GM12878 (cell line): ENCODE data around the gene ELAVL2. TPM values are rescaled to one million over a fixed set of nuclear protein-coding genes. Genes with fewer than 3 reads are reported as not detected.

Experiments used
- ATAC-seq: fragments of 200-7000 bp; cut with Tn5 transposase; 3 replicates; pipeline ENCODE4 v1.9.1; 2020; ENCODE audit warnings: mild to moderate bottlenecking, moderate library complexity
- BruUV-seq: library from RNA; stranded (reverse); fragments of 400-500 nt; replicated peaks from 2 replicates; lab custom pipeline; 2021; lab: Mats Ljungman, UMichigan
- CTCF ChIA-PET: fragments of 300-600 bp; sonication (Branson Sonifier 250); formaldehyde crosslinking; extraction: SDS; loops from one replicate; lab custom pipeline; 2021; ENCODE audit warnings: inconsistent platforms; lab: Yijun Ruan, JAX
- POLR2A ChIA-PET: fragments of 350-600 bp; formaldehyde crosslinking; extraction: SDS; loops from one replicate; lab custom pipeline; 2021; ENCODE audit warnings: inconsistent platforms; lab: Charles Lee
- RAD21 ChIA-PET: fragments of 300-600 bp; sonication (Branson Sonifier 250); formaldehyde crosslinking; loops from one replicate; lab custom pipeline; 2023; ENCODE audit warnings: antibody characterized with exemption; ENCODE audit not compliant: unreplicated experiment; lab: Charles Lee
- SMC1A ChIA-PET: fragments of 300-600 bp; sonication (Branson Sonifier 250); formaldehyde crosslinking; loops from one replicate; lab custom pipeline; 2023; ENCODE audit not compliant: unreplicated experiment, uncharacterized antibody; lab: Charles Lee
- DNase-seq: peaks from one replicate; pipeline ENCODE4 v3.0.0-alpha.2; 2011; ENCODE audit warnings: low read depth, low spot score
- FAIRE-seq: peaks from 3 replicates; lab custom pipeline; 2011; peaks lifted over from hg19 to GRCh38; lab: Jason Lieb, UNC
- H2AFZ ChIP-seq: 2 replicates; pipeline ENCODE4 v1.6.0; 2011; ENCODE audit warnings: low read depth, low read length, control low read depth; ENCODE audit not compliant: control insufficient read depth
- H3K27ac ChIP-seq: 2 replicates; pipeline ENCODE4 v1.5.1; 2011; ENCODE audit warnings: control low read depth; ENCODE audit not compliant: control insufficient read depth, insufficient read depth
- H3K27me3 ChIP-seq, 2 experiments: replicated peaks in 1 of 2; 2 replicates each; pipeline versions ENCODE4 v1.6.0 to v1.6.1; 2011; ENCODE audit warnings: low read length in 1 of 2; ENCODE audit not compliant: control insufficient read depth in 2 of 2, insufficient read depth in 2 of 2
- H3K36me3 ChIP-seq, 2 experiments: 2 replicates each; pipeline ENCODE4 v1.5.1; 2011; ENCODE audit warnings: low read length in 1 of 2; ENCODE audit not compliant: control insufficient read depth in 2 of 2, insufficient read depth in 2 of 2
- H3K4me1 ChIP-seq: 2 replicates; pipeline ENCODE4 v1.6.1; 2011; ENCODE audit warnings: mild to moderate bottlenecking, low read length, moderate library complexity, mixed read lengths; ENCODE audit not compliant: control insufficient read depth, insufficient read depth
- H3K4me2 ChIP-seq: 2 replicates; pipeline ENCODE4 v1.6.0; 2011; ENCODE audit warnings: control low read depth; ENCODE audit not compliant: control insufficient read depth, insufficient read depth
- H3K4me3 ChIP-seq: fragments of 200-600 bp; sonication (generic); 2 replicates; pipeline ENCODE4 v1.5.1; 2016
- H3K79me2 ChIP-seq: 2 replicates; pipeline ENCODE4 v1.6.0; 2011; ENCODE audit warnings: low read length; ENCODE audit not compliant: control insufficient read depth, insufficient read depth
- H3K9ac ChIP-seq: 2 replicates; pipeline ENCODE4 v1.8.0; 2011; ENCODE audit warnings: low read length, control low read depth, mixed read lengths; ENCODE audit not compliant: control insufficient read depth, insufficient read depth
- H3K9me3 ChIP-seq: replicated peaks from 3 replicates; pipeline ENCODE4 v1.5.1; 2011; ENCODE audit warnings: mild to moderate bottlenecking, low read length; ENCODE audit not compliant: control insufficient read depth, insufficient read depth
- H4K20me1 ChIP-seq: 2 replicates; pipeline ENCODE4 v1.6.0; 2011; ENCODE audit not compliant: control insufficient read depth, insufficient read depth
- EED ChIP-seq: sonication (generic); IDR thresholded peaks from 2 replicates; pipeline ENCODE4 v1.6.1; 2016; ENCODE audit warnings: antibody characterized with exemption, low read depth
- ETV6 ChIP-seq, 2 experiments: fragments of 450-650 bp in 1 of 2; IDR thresholded peaks in 1 of 2; conservative IDR thresholded peaks in 1 of 2; 2 replicates each; pipeline ENCODE4 v1.6.1; 2014; ENCODE audit warnings: antibody characterized with exemption in 1 of 2, borderline replicate concordance in 1 of 2, low read depth in 1 of 2, mild to moderate bottlenecking in 1 of 2, moderate library complexity in 1 of 2
- EZH2 ChIP-seq: IDR thresholded peaks from 2 replicates; pipeline ENCODE4 v1.6.1; 2012; ENCODE audit warnings: low read depth, mild to moderate bottlenecking, control low read depth, inconsistent platforms, low read length, borderline replicate concordance; ENCODE audit not compliant: control insufficient read depth
- FOXK2 ChIP-seq: fragments of 450-650 bp; IDR thresholded peaks from 2 replicates; pipeline ENCODE4 v1.6.1; 2017; ENCODE audit warnings: mild to moderate bottlenecking, moderate library complexity
- HDGF ChIP-seq: fragments of 450-650 bp; IDR thresholded peaks from 2 replicates; pipeline ENCODE4 v1.6.1; 2016; ENCODE audit warnings: antibody characterized with exemption
- IKZF2 ChIP-seq, 2 experiments: fragments of 450-650 bp; IDR thresholded peaks; 2 replicates each; pipeline ENCODE4 v1.6.1; 2017; ENCODE audit warnings: mild to moderate bottlenecking in 2 of 2, moderate library complexity in 2 of 2
- KAT2A ChIP-seq: conservative IDR thresholded peaks from 2 replicates; pipeline ENCODE4 v1.6.1; 2011; ENCODE audit warnings: low read depth, low read length; ENCODE audit not compliant: control insufficient read depth
- MYC ChIP-seq: IDR thresholded peaks from 2 replicates; pipeline ENCODE4 v1.6.1; 2011; ENCODE audit warnings: mild to moderate bottlenecking, low read length, moderate library complexity, inconsistent platforms; ENCODE audit not compliant: insufficient read depth, insufficient replicate concordance, insufficient read length, severe bottlenecking
- POLR2A ChIP-seq: IDR thresholded peaks from 2 replicates; pipeline ENCODE4 v1.6.1; 2011; ENCODE audit warnings: low read depth, mild to moderate bottlenecking, low read length
- RCOR1 ChIP-seq: conservative IDR thresholded peaks from 2 replicates; pipeline ENCODE4 v1.6.1; 2012; ENCODE audit warnings: low read depth, low read length, improper control_type of control experiment
- SRF ChIP-seq, 2 experiments: IDR thresholded peaks; 2 replicates each; pipeline ENCODE4 v1.6.1; 2011; ENCODE audit warnings: low read depth in 2 of 2, low read length in 2 of 2, mild to moderate bottlenecking in 1 of 2, moderate library complexity in 1 of 2
- TCF3 ChIP-seq: IDR thresholded peaks from 2 replicates; pipeline ENCODE4 v1.6.1; 2012; ENCODE audit warnings: low read depth, mild to moderate bottlenecking, low read length, borderline replicate concordance; ENCODE audit not compliant: insufficient read depth
- ZNF622 ChIP-seq: fragments of 450-650 bp; IDR thresholded peaks from 2 replicates; pipeline ENCODE4 v1.6.1; 2017; ENCODE audit warnings: mild to moderate bottlenecking, inconsistent platforms
- ZZZ3 ChIP-seq: IDR thresholded peaks from 2 replicates; pipeline ENCODE4 v1.6.1; 2011; ENCODE audit warnings: low read depth; ENCODE audit not compliant: control insufficient read depth, insufficient read length
- WGBS: methylation state at CpG from one replicate; pipeline ENCODE4 v1.1.6; 2016; ENCODE audit warnings: low lambda C conversion rate; ENCODE audit not compliant: insufficient replicate concordance, insufficient coverage; ENCODE audit errors: missing lambda C conversion rate; 5-methylcytosine and 5-hydroxymethylcytosine counted together
- in situ Hi-C: fragments of 300-500 bp; cut with MboI; formaldehyde crosslinking; loops from 9 replicates; pipeline ENCODE4 v1.14.3; 2018; ENCODE audit warnings: mixed read lengths
- intact Hi-C: fragments of 100-400 bp; cut with micrococcal nuclease; formaldehyde crosslinking; loops from one replicate; pipeline ENCODE4 v1.14.2; 2022; ENCODE audit not compliant: unreplicated experiment
- polyA plus RNA-seq, 11 experiments: library from polyadenylated mRNA; depleted of rRNA in 4 of 11; unstranded in 6 of 11; stranded (reverse) in 5 of 11; fragments of >200 nt; fragmentation: Nextera tagmentation in 4 of 11; fragmentation: Illumina TruSeq in 1 of 11; extraction: Ambion mirVana in 4 of 11; extraction: Trizol in 1 of 11; gene quantifications; 1 replicate in 1 of 11; 2 replicates in 10 of 11; pipeline versions ENCODE4 v1.2.1 to v1.2.3, GENCODE V29; 2011 to 2016; ENCODE audit warnings: inconsistent platforms in 2 of 11, missing spikeins in 2 of 11, low read depth in 1 of 11
- total RNA-seq, 4 experiments: library from RNA; depleted of rRNA in 3 of 4; stranded (reverse); fragments of >200 nt in 3 of 4; fragmentation: Illumina TruSeq in 1 of 4; extraction: Trizol in 1 of 4; gene quantifications; 2 replicates each; pipeline versions ENCODE4 v1.2.1 to v1.2.3, GENCODE V29; 2013 to 2021
- TF ChIP-seq, protein P1 (sequence below): fragments of 450-650 bp; IDR thresholded peaks from 2 replicates; pipeline ENCODE4 v1.6.1; 2014; ENCODE audit warnings: mild to moderate bottlenecking
- TF ChIP-seq, protein P2 (sequence below): fragments of 450-650 bp; IDR thresholded peaks from 2 replicates; pipeline ENCODE4 v1.6.1; 2017; ENCODE audit warnings: mild to moderate bottlenecking, moderate library complexity
- TF ChIP-seq, protein P3 (sequence below): fragments of 450-650 bp; conservative IDR thresholded peaks from 2 replicates; pipeline ENCODE4 v1.6.1; 2017; ENCODE audit warnings: mild to moderate bottlenecking, moderate library complexity

ELAVL2 gene
- total and polyA plus RNA-seq, 10 of the 15 experiments (the other 5 are each of a cell fraction or from before 2014, with no cell fraction given), result 0.24 to 2.6 (median 0.76) TPM

DNA sequence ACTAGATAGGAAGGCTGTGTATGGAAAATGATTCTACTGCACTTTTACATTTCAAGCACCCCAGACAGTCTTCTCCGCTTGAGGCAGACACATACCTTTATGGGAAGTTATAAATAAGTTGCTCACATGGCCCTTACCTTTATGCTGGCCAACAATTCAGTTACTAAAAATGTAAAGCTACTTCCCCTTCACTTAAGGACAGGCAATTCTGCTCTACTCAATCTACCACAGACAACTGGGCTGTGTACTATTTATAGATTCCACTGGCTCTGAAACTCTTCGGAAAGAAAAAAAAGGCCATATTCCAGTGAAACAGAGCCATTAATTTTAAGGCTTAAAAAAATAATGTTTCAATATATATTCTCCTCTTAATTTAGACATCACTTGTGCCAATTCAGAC is 59.4 kb downstream of the ELAVL2 start:
- POLR2A ChIA-PET, result interaction anchor here (1.0 kb wide), 1 partner anchor 28 kb away, joined by 4 read pairs; no protein-coding TSS in a partner anchor
- TF ChIP-seq HDGF, result no peak
- no peak for TF ChIP-seq EED
- TF ChIP-seq, protein P1, sequence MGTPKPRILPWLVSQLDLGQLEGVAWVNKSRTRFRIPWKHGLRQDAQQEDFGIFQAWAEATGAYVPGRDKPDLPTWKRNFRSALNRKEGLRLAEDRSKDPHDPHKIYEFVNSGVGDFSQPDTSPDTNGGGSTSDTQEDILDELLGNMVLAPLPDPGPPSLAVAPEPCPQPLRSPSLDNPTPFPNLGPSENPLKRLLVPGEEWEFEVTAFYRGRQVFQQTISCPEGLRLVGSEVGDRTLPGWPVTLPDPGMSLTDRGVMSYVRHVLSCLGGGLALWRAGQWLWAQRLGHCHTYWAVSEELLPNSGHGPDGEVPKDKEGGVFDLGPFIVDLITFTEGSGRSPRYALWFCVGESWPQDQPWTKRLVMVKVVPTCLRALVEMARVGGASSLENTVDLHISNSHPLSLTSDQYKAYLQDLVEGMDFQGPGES, result no peak
- TF ChIP-seq POLR2A, result no peak
- TF ChIP-seq KAT2A, result no peak
- no peak for TF ChIP-seq ZZZ3
- TF ChIP-seq, protein P2, sequence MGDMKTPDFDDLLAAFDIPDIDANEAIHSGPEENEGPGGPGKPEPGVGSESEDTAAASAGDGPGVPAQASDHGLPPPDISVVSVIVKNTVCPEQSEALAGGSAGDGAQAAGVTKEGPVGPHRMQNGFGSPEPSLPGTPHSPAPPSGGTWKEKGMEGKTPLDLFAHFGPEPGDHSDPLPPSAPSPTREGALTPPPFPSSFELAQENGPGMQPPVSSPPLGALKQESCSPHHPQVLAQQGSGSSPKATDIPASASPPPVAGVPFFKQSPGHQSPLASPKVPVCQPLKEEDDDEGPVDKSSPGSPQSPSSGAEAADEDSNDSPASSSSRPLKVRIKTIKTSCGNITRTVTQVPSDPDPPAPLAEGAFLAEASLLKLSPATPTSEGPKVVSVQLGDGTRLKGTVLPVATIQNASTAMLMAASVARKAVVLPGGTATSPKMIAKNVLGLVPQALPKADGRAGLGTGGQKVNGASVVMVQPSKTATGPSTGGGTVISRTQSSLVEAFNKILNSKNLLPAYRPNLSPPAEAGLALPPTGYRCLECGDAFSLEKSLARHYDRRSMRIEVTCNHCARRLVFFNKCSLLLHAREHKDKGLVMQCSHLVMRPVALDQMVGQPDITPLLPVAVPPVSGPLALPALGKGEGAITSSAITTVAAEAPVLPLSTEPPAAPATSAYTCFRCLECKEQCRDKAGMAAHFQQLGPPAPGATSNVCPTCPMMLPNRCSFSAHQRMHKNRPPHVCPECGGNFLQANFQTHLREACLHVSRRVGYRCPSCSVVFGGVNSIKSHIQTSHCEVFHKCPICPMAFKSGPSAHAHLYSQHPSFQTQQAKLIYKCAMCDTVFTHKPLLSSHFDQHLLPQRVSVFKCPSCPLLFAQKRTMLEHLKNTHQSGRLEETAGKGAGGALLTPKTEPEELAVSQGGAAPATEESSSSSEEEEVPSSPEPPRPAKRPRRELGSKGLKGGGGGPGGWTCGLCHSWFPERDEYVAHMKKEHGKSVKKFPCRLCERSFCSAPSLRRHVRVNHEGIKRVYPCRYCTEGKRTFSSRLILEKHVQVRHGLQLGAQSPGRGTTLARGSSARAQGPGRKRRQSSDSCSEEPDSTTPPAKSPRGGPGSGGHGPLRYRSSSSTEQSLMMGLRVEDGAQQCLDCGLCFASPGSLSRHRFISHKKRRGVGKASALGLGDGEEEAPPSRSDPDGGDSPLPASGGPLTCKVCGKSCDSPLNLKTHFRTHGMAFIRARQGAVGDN, result no peak
- no peak for TF ChIP-seq FOXK2
- TF ChIP-seq SRF (IDR thresholded peaks at IDR 0.05; ENCODE audit: low read depth in 2 of 2, low read length in 2 of 2), result no peak
- TF ChIP-seq MYC, result no peak
- no peak for TF ChIP-seq IKZF2 (IDR thresholded peaks at IDR 0.05)
- TF ChIP-seq RCOR1, result no peak
- TF ChIP-seq, protein P3, sequence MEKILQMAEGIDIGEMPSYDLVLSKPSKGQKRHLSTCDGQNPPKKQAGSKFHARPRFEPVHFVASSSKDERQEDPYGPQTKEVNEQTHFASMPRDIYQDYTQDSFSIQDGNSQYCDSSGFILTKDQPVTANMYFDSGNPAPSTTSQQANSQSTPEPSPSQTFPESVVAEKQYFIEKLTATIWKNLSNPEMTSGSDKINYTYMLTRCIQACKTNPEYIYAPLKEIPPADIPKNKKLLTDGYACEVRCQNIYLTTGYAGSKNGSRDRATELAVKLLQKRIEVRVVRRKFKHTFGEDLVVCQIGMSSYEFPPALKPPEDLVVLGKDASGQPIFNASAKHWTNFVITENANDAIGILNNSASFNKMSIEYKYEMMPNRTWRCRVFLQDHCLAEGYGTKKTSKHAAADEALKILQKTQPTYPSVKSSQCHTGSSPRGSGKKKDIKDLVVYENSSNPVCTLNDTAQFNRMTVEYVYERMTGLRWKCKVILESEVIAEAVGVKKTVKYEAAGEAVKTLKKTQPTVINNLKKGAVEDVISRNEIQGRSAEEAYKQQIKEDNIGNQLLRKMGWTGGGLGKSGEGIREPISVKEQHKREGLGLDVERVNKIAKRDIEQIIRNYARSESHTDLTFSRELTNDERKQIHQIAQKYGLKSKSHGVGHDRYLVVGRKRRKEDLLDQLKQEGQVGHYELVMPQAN, result no peak
- no peak for TF ChIP-seq EZH2
- no peak for TF ChIP-seq TCF3
- TF ChIP-seq ETV6 (conservative IDR thresholded peaks at IDR 0.05 in 1 of 2, IDR thresholded peaks at IDR 0.05 in 1 of 2; ENCODE audit: borderline replicate concordance in 1 of 2, low read depth in 1 of 2), result no peak
- TF ChIP-seq ZNF622, result no peak

More for the DNA sequence above, 59.4 kb downstream of the ELAVL2 start:
- Histone ChIP-seq H2AFZ (no peak overlapping the region), H3K79me2 (no peaks in the 10 kb centered on the region), H3K4me2 (no peak overlapping the region), H3K27me3 (no peaks in the 10 kb centered on the region), H3K4me1 (no peaks in the 10 kb centered on the region), H4K20me1 (no peaks in the 10 kb centered on the region), H3K9ac (no peak overlapping the region), H3K27ac (no peak overlapping the region), H3K9me3 (no peaks in the 10 kb centered on the region), H3K4me3 (no peak overlapping the region), H3K36me3 (no peaks in the 10 kb centered on the region)
- CTCF ChIA-PET, result interaction anchor here (1.3 kb wide), 1 partner anchor 11 kb away, joined by 3 read pairs; no protein-coding TSS in a partner anchor
- BruUV-seq, result no TSS peak
- ATAC-seq, result peak; percentile 48
- FAIRE-seq, result no peak
- SMC1A ChIA-PET, result interaction anchor here (0.8 to 1.6 kb wide), 8 partner anchors 9 to 101 kb away, joined by 3 to 5 read pairs (median 4); no protein-coding TSS in a partner anchor
- no peak for DNase-seq
- intact Hi-C loops, result no loop called here
- in situ Hi-C loops, result no loop called here
- RAD21 ChIA-PET, result interaction anchor here (1.0 kb wide), 1 partner anchor 10 kb away, joined by 3 read pairs; no protein-coding TSS in a partner anchor
- WGBS, result 52% methylated on average over 2 of the region's 2 CpGs
